HFF-Myc (cell line): ENCODE data around the gene DESI1.

Experiments
- DNase-seq: peaks from one replicate; pipeline ENCODE4 v3.0.0-alpha.2; 2011; ENCODE audit warnings: low read depth; ENCODE audit errors: extremely low read depth
- H3K4me3 ChIP-seq: replicated peaks from 2 replicates; pipeline ENCODE4 v1.5.1; 2011; ENCODE audit warnings: low read depth, mild to moderate bottlenecking, control low read depth, low read length
- TF ChIP-seq, protein P1 (sequence below): IDR thresholded peaks from 2 replicates; pipeline ENCODE4 v1.5.1; 2012; ENCODE audit warnings: mild to moderate bottlenecking, low read depth, low read length, control low read depth; ENCODE audit errors: missing control alignments

The DESI1 gene

DNA sequence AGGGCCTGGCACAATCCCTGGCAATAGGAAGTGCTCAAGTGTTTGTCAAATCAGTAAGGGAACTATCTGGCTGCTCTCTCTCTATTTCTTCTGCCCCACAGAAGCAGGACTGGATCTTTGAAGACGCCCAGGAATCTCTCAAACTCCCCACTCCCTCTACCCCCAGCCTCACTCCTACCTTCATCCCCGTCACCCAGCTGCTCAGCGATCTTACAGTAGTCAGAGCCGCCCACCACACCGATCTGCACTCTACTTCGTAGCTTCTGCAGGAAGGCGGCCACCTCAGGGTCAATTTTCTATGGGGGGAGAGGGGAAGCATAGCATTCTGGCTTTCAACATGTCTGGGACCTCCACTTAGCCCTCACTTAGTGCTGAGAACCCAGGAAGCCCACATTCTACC is 34.9 kb downstream of the DESI1 start:
- TF ChIP-seq, protein P1, sequence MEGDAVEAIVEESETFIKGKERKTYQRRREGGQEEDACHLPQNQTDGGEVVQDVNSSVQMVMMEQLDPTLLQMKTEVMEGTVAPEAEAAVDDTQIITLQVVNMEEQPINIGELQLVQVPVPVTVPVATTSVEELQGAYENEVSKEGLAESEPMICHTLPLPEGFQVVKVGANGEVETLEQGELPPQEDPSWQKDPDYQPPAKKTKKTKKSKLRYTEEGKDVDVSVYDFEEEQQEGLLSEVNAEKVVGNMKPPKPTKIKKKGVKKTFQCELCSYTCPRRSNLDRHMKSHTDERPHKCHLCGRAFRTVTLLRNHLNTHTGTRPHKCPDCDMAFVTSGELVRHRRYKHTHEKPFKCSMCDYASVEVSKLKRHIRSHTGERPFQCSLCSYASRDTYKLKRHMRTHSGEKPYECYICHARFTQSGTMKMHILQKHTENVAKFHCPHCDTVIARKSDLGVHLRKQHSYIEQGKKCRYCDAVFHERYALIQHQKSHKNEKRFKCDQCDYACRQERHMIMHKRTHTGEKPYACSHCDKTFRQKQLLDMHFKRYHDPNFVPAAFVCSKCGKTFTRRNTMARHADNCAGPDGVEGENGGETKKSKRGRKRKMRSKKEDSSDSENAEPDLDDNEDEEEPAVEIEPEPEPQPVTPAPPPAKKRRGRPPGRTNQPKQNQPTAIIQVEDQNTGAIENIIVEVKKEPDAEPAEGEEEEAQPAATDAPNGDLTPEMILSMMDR: no peak
- no peak for DNase-seq

DNA sequence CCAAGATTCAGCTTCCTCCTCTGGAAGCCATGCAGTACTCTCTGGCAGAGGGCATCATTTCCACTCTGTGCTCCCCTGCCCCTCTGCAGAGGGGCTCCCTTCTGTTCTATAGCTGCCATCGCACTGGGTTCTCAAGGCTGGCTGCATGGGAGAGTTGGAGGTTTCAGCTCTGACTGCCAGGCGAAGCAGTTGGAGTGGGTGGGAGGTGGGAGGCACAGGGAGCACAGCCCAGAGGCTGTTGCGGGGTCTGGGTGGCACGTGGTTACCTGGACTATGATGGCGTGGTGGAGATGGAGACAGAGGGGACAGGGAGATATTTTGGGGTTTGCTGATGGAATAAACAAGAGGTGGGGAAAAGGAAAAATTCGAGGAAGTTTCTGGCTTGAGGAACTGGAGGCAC is 36.0 kb downstream of the DESI1 start:
- TF ChIP-seq, protein P1: no peak
- no peak for DNase-seq
- no peak overlapping the region for H3K4me3 ChIP-seq

More for the DNA sequence above, 34.9 kb downstream of the DESI1 start:
- no peak overlapping the region for H3K4me3 ChIP-seq

DNA sequence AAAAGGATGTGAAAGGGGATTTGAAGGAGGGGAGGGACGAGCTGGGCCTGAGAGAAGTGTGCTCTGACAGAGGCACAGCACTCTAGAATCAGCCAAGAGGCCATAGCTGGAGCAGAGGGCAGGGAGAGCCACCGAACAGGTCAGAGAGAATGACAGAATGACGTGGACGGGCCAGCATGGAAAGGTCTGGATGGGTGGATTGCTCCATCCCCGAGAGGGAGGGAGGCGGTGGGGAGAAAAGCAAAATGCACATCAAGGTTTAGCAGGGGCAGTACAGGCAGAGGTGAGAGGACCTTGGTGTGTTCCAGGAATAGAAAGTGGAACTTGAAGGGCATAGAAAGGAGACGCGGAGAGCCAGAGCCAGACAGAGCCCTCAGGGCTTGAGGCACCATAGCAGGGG is 38.1 kb downstream of the DESI1 start:
- no peak for DNase-seq
- TF ChIP-seq, protein P1: no peak

DNA sequence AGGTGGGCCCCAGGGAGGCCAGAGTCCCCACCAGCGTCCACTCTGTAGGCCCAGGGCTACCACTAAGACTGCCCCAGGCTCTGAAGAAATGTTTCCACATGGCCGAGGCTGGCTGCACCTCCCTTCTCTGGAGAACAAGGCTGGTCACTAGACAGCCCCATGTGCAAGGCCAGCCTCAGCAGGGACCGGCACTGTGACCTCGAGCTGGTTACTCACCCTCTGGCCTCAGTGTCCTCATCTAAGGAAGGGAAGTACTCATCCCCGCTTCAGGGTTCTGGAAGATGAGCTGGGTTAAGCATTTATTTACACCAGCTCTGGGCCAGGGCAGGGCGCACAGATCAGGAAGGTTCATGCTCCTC is 40.9 kb downstream of the DESI1 start:
- TF ChIP-seq, protein P1: no peak
- H3K4me3 ChIP-seq: no peak overlapping the region
- DNase-seq: no peak

More for the DNA sequence above, 38.1 kb downstream of the DESI1 start:
- H3K4me3 ChIP-seq: no peak overlapping the region

DNA sequence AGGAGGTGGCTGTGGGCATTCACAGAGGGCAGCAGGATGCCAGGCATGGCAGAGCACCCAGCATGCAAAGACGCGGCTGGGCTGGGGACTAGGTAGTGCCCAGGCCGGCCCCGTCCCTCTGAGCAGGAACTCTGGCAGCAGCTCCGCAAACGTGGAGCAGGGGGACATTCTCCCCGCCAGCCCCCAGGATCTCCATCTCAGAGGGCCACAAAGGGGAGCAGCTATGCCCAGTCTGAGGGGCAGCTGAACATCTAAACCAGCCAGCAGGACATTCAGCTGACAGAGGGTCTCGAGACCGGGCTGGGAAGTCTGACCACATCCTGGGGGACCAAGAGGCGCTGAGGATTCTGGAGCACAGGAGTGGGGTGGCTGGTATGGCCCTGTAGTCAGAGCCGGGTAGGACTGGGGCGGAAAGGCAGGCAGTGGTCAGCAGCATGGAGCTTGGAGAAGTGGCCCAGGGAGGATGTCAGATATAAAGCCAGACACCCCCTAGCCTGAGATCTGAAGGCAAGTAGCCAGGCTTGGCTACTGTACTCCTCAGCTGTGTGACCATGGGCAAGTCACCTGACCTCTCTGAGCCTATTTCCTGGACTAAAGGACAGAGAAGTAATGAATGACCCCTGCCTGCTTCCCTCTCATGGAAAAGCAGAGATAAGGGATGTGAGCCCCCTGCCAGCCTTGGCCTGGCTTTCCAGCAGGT is 41.4 kb downstream of the DESI1 start:
- TF ChIP-seq, protein P1: no peak
- DNase-seq: no peak
- H3K4me3 ChIP-seq: no peak overlapping the region

DNA sequence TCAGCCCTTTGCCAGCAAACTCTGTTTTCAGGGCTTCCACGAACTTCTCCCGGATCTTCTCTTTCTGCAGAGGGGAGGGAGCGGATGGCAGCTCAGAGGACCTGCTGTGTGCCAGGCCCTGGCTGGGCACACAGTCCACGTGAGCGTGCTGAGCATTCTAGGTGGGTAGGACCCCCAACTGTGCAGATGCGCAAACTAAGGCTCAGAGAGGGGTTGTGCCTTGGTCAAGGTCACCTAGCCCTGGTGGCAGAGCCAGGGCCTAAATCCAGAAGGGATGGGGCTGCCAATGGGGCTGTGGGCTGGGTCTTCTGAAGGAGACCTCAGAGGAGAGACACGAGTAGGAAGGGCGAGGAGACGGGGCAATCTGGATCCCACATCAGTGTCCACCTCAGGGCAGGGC is 42.0 kb downstream of the DESI1 start:
- TF ChIP-seq, protein P1: no peak
- no peak for DNase-seq
- H3K4me3 ChIP-seq: no peak overlapping the region

DNA sequence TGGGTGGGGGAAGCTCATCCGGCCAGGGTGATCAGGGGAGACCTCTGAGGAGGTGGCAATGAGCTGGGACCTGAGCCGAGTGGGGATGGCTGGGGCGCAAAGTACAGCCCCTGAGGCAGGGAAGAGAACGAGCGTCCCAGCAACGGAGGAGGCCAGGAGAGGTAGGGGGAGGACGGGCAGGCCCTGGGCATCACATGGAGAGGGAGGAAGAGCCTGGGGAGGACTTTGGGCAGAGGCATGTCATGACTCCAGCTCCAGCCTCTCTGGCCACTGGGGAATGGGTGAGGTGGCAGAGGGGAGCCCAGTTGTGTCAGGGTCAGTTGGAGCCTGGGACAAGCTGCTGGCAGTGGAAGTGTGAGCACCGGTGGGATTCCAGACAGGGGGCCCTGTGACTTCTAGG is 42.7 kb downstream of the DESI1 start:
- DNase-seq: no peak
- TF ChIP-seq, protein P1: no peak

More for the DNA sequence above, 42.7 kb downstream of the DESI1 start:
- H3K4me3 ChIP-seq: no peak overlapping the region
